Fibroblast of lung (primary cell): ENCODE measurements around the gene HS3ST3B1. TPM values are rescaled to one million over a fixed set of nuclear protein-coding genes. Genes with fewer than 3 reads are reported as not detected.

Experiments used
- DNase-seq, 2 donors: peaks; one replicate each; pipeline versions ENCODE4 v3.0.0 to v3.0.0-alpha.2; 2010; ENCODE audit warnings: low read depth in 2 of 2
- H2AFZ ChIP-seq: 2 replicates; pipeline ENCODE4 v1.5.1; 2012; ENCODE audit warnings: low read length, control low read depth, inconsistent platforms
- H3K27ac ChIP-seq: 2 replicates; pipeline ENCODE4 v1.5.1; 2011; ENCODE audit warnings: low read length, control low read depth; ENCODE audit not compliant: insufficient read depth
- H3K27me3 ChIP-seq: 2 replicates; pipeline ENCODE4 v1.5.1; 2011; ENCODE audit warnings: mild to moderate bottlenecking, low read length; ENCODE audit not compliant: control insufficient read depth, insufficient read depth
- H3K36me3 ChIP-seq: 2 replicates; pipeline ENCODE4 v1.5.1; 2011; ENCODE audit warnings: low read length; ENCODE audit not compliant: control insufficient read depth, insufficient read depth
- H3K4me1 ChIP-seq: 2 replicates; pipeline ENCODE4 v1.5.1; 2011; ENCODE audit warnings: low read length; ENCODE audit not compliant: control insufficient read depth, insufficient read depth; ENCODE audit errors: extremely low read depth
- H3K4me2 ChIP-seq: 2 replicates; pipeline ENCODE4 v1.5.1; 2011; ENCODE audit warnings: low read length, control low read depth; ENCODE audit not compliant: insufficient read depth; ENCODE audit errors: extremely low read depth
- H3K4me3 ChIP-seq, 4 experiments: fragments of 200-600 bp in 1 of 4; sonication (generic) in 1 of 4; replicated peaks in 1 of 4; 2 replicates each; pipeline ENCODE4 v1.5.1; 2011 to 2016; ENCODE audit warnings: low read length in 4 of 4, low read depth in 3 of 4, mild to moderate bottlenecking in 3 of 4, control low read depth in 2 of 4, inconsistent platforms in 1 of 4, mixed read lengths in 1 of 4; ENCODE audit not compliant: insufficient read depth in 1 of 4; ENCODE audit errors: control extremely low read depth in 1 of 4
- H3K79me2 ChIP-seq: 2 replicates; pipeline ENCODE4 v1.5.1; 2012; ENCODE audit warnings: mild to moderate bottlenecking, low read length, inconsistent platforms; ENCODE audit not compliant: control insufficient read depth, insufficient read depth
- H3K9ac ChIP-seq: 2 replicates; pipeline ENCODE4 v1.5.1; 2011; ENCODE audit warnings: mild to moderate bottlenecking, low read length, control low read depth; ENCODE audit not compliant: insufficient read depth
- H3K9me3 ChIP-seq: 2 replicates; pipeline ENCODE4 v1.5.1; 2012; ENCODE audit warnings: low read depth, low read length; ENCODE audit not compliant: control insufficient read depth, insufficient read depth
- H4K20me1 ChIP-seq: 2 replicates; pipeline ENCODE4 v1.5.1; 2011; ENCODE audit warnings: low read length; ENCODE audit not compliant: control insufficient read depth, insufficient read depth; ENCODE audit errors: extremely low read depth
- EZH2 ChIP-seq: IDR thresholded peaks from 2 replicates; pipeline ENCODE4 v1.5.1; 2012; ENCODE audit warnings: low read length, control low read depth, mild to moderate bottlenecking; ENCODE audit errors: missing control alignments
- polyA plus RNA-seq, 2 donors: library from polyadenylated mRNA; depleted of rRNA in 1 of 2; stranded (reverse) in 1 of 2; unstranded in 1 of 2; fragments of >200 nt; gene quantifications; 2 replicates each; pipeline ENCODE4 v1.2.1, GENCODE V29; 2011 to 2012; ENCODE audit warnings: missing spikeins in 1 of 2
- total RNA-seq: library from RNA; depleted of rRNA; stranded (reverse); fragments of >200 nt; gene quantifications from 2 replicates; pipeline ENCODE4 v1.2.1, GENCODE V29; 2014
- TF ChIP-seq, protein P1 (sequence below), 2 donors: IDR thresholded peaks in 1 of 2; conservative IDR thresholded peaks in 1 of 2; 1 replicate in 1 of 2; 2 replicates in 1 of 2; pipeline ENCODE4 v1.5.1; 2011 to 2012; ENCODE audit warnings: low read length in 2 of 2, control low read depth in 1 of 2, inconsistent platforms in 1 of 2, low read depth in 1 of 2, mild to moderate bottlenecking in 1 of 2

HS3ST3B1 gene
- total and polyA plus RNA-seq, 2 donors (not counting 1 experiment from before 2014, with no cell fraction given) = 3.4 to 17.2 TPM

GRCh38 chr17:14334276-14334840 lies 33.5 kb downstream of the HS3ST3B1 start:
- TF ChIP-seq, protein P1, sequence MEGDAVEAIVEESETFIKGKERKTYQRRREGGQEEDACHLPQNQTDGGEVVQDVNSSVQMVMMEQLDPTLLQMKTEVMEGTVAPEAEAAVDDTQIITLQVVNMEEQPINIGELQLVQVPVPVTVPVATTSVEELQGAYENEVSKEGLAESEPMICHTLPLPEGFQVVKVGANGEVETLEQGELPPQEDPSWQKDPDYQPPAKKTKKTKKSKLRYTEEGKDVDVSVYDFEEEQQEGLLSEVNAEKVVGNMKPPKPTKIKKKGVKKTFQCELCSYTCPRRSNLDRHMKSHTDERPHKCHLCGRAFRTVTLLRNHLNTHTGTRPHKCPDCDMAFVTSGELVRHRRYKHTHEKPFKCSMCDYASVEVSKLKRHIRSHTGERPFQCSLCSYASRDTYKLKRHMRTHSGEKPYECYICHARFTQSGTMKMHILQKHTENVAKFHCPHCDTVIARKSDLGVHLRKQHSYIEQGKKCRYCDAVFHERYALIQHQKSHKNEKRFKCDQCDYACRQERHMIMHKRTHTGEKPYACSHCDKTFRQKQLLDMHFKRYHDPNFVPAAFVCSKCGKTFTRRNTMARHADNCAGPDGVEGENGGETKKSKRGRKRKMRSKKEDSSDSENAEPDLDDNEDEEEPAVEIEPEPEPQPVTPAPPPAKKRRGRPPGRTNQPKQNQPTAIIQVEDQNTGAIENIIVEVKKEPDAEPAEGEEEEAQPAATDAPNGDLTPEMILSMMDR (conservative IDR thresholded peaks at IDR 0.05 in 1 of 2, IDR thresholded peaks at IDR 0.05 in 1 of 2; ENCODE audit: low read depth in 1 of 2, low read length in 2 of 2) = no peak
- TF ChIP-seq EZH2 = no peak
- Histone ChIP-seq H4K20me1 (no peaks in the 10 kb centered on the region), H3K4me2 (no peak overlapping the region), H3K9me3 (no peaks in the 10 kb centered on the region), H3K4me1 (no peaks in the 10 kb centered on the region), H3K27ac (no peak overlapping the region), H3K9ac (no peak overlapping the region), H3K27me3 (no peaks in the 10 kb centered on the region), H3K36me3 (no peaks in the 10 kb centered on the region), H3K4me3 (no peak overlapping the region), H3K79me2 (peaks cover 30% of the 10 kb centered on the region), H2AFZ (no peak overlapping the region)
- no peak for DNase-seq

DNA sequence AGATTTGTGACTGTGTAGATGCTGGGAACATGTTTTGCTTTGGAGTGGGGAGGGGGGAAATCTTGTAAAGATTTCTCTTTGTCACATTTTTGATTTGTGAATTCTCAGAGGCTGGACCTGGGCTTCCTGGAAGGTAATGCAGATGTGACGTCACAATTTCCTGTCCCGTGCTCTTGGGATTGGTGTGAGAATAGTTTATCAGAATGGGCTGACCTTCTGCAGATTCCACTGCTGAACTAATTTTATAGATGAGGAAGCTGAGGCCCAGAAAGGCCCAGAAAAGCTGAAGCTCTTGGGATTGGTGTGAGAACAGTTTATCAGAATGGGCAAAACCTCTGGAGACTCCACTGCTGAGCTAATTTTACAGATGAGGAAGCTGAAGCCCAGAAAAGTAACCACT lies 34.0 kb downstream of the HS3ST3B1 start:
- TF ChIP-seq EZH2 = no peak
- TF ChIP-seq, protein P1 (conservative IDR thresholded peaks at IDR 0.05 in 1 of 2, IDR thresholded peaks at IDR 0.05 in 1 of 2; ENCODE audit: low read depth in 1 of 2, low read length in 2 of 2) = no peak
- Histone ChIP-seq H3K4me1 (no peaks in the 10 kb centered on the region), H3K27me3 (no peaks in the 10 kb centered on the region), H4K20me1 (no peaks in the 10 kb centered on the region), H3K9ac (no peak overlapping the region), H2AFZ (no peak overlapping the region), H3K4me3 (no peak overlapping the region), H3K36me3 (peaks cover 2% of the 10 kb centered on the region), H3K9me3 (no peaks in the 10 kb centered on the region), H3K27ac (no peak overlapping the region), H3K4me2 (no peak overlapping the region), H3K79me2 (peaks cover 32% of the 10 kb centered on the region)
- no peak for DNase-seq

- Histone ChIP-seq H3K4me3 (no peak overlapping the region), H3K79me2 (peaks cover 27% of the 10 kb centered on the region), H3K9me3 (no peaks in the 10 kb centered on the region), H4K20me1 (no peaks in the 10 kb centered on the region), H3K4me1 (no peaks in the 10 kb centered on the region), H3K27ac (no peak overlapping the region), H2AFZ (no peak overlapping the region), H3K9ac (no peak overlapping the region), H3K4me2 (no peak overlapping the region), H3K36me3 (peaks cover 2% of the 10 kb centered on the region), H3K27me3 (no peaks in the 10 kb centered on the region)
- TF ChIP-seq EZH2 = no peak
- TF ChIP-seq, protein P1 (conservative IDR thresholded peaks at IDR 0.05 in 1 of 2, IDR thresholded peaks at IDR 0.05 in 1 of 2; ENCODE audit: low read depth in 1 of 2, low read length in 2 of 2) = no peak
- no peak for DNase-seq
Observed at GRCh38 chr17:14336418-14336817, 35.5 kb downstream of the HS3ST3B1 start.
